K562 (cell line): ENCODE measurements around the gene PLXND1.

Experiments
- ATF1 ChIP-seq, 2 experiments: fragments of 450-650 bp in 1 of 2; IDR thresholded peaks; 2 replicates each; pipeline ENCODE4 v1.6.1; 2016; ENCODE audit warnings: missing compliant biosample characterization in 1 of 2, missing genetic modification characterization in 1 of 2
- BHLHE40 ChIP-seq: IDR thresholded peaks from 2 replicates; pipeline ENCODE4 v1.6.1; 2011; ENCODE audit warnings: low read length, improper control_type of control experiment
- CBX3 ChIP-seq, 2 experiments: IDR thresholded peaks; 1 replicate in 1 of 2; 2 replicates in 1 of 2; pipeline ENCODE4 v1.6.1; 2012; ENCODE audit warnings: inconsistent platforms in 2 of 2, low read length in 2 of 2, borderline replicate concordance in 1 of 2, control low read depth in 1 of 2
- CTCF ChIP-seq, 3 experiments: IDR thresholded peaks in 2 of 3; conservative IDR thresholded peaks in 1 of 3; 2 replicates each; pipeline ENCODE4 v1.5.1; 2011 to 2012; ENCODE audit warnings: low read length in 3 of 3, mild to moderate bottlenecking in 3 of 3, control low read depth in 2 of 3, improper control_type of control experiment in 1 of 3, inconsistent platforms in 1 of 3, low read depth in 1 of 3, mixed read lengths in 1 of 3, moderate library complexity in 1 of 3; ENCODE audit not compliant: insufficient read depth in 2 of 3
- JUND ChIP-seq, 2 experiments: IDR thresholded peaks; 2 replicates in 1 of 2; 3 replicates in 1 of 2; pipeline ENCODE4 v1.6.1; 2011; ENCODE audit warnings: borderline replicate concordance in 2 of 2, low read depth in 2 of 2, low read length in 2 of 2, improper control_type of control experiment in 1 of 2, missing biosample characterization in 1 of 2, missing genetic modification characterization in 1 of 2, missing genetic modification reagents in 1 of 2
- KAT7 ChIP-seq: sonication (generic); formaldehyde crosslinking; IDR thresholded peaks from 2 replicates; pipeline ENCODE4 v1.8.0; 2022; ENCODE audit warnings: missing genetic modification reagents, mild to moderate bottlenecking, borderline replicate concordance
- MXI1 ChIP-seq: IDR thresholded peaks from 2 replicates; pipeline ENCODE4 v1.6.1; 2011; ENCODE audit warnings: low read depth, mild to moderate bottlenecking, improper control_type of control experiment, low read length
- RAD21 ChIP-seq, 2 experiments: fragments of 250-450 bp in 1 of 2; fragments of 450-650 bp in 1 of 2; sonication (Bioruptor Pico) in 1 of 2; formaldehyde crosslinking in 1 of 2; IDR thresholded peaks in 1 of 2; conservative IDR thresholded peaks in 1 of 2; 2 replicates each; pipeline versions ENCODE4 v1.4.0 to v1.8.0; 2020 to 2022; ENCODE audit warnings: mild to moderate bottlenecking in 2 of 2, moderate library complexity in 1 of 2
- TARDBP ChIP-seq: fragments of 450-650 bp; IDR thresholded peaks from 2 replicates; pipeline ENCODE4 v1.6.1; 2016
- TBP ChIP-seq: optimal IDR thresholded peaks from 2 replicates; pipeline ENCODE3; 2011; ENCODE audit warnings: low read depth, low read length, improper control_type of control experiment
- ZNF133 ChIP-seq: fragments of 250-450 bp; sonication (Bioruptor Pico); IDR thresholded peaks from 2 replicates; pipeline ENCODE4 v1.4.0; 2020; ENCODE audit warnings: mild to moderate bottlenecking
- ZNF280B ChIP-seq: fragments of 250-450 bp; sonication (Bioruptor Pico); IDR thresholded peaks from 2 replicates; pipeline ENCODE4 v1.5.1; 2021; ENCODE audit warnings: mild to moderate bottlenecking
- ZNF316 ChIP-seq: fragments of 450-650 bp; IDR thresholded peaks from 2 replicates; pipeline ENCODE4 v1.6.1; 2016

GRCh38 chr3:129622933-129623332 lies 16.5 kb upstream of the PLXND1 start:
- TF ChIP-seq TBP (no peak), ZNF280B (CRISPR knock-in tag) (no peak), CTCF (IDR thresholded peaks at IDR 0.05 in 2 of 3, conservative IDR thresholded peaks at IDR 0.05 in 1 of 3; ENCODE audit: insufficient read depth in 2 of 3, low read depth in 1 of 3, low read length in 3 of 3) (no peak), ATF1 (CRISPR knock-in tag; IDR thresholded peaks at IDR 0.05) (no peak), ATF1 (tag; IDR thresholded peaks at IDR 0.05) (no peak), CBX3 (IDR thresholded peaks at IDR 0.05; ENCODE audit: borderline replicate concordance in 1 of 2, low read length in 2 of 2) (no peak), JUND (IDR thresholded peaks at IDR 0.05; ENCODE audit: borderline replicate concordance, low read depth, low read length) (no peak), JUND (tag; IDR thresholded peaks at IDR 0.05; ENCODE audit: borderline replicate concordance, low read depth, low read length) (no peak), ZNF316 (no peak), KAT7 (CRISPR knock-in tag) (no peak), BHLHE40 (no peak), ZNF133 (CRISPR knock-in tag) (no peak), MXI1 (no peak), TARDBP (no peak), RAD21 (CRISPR knock-in tag; conservative IDR thresholded peaks at IDR 0.05 in 1 of 2, IDR thresholded peaks at IDR 0.05 in 1 of 2) (no peak)
